WTC11 (cell line): ENCODE measurements around the gene MAP3K2. TPM values are rescaled to one million over a fixed set of nuclear protein-coding genes. Genes with fewer than 3 reads are reported as not detected.
A peak's percentile ranks its signal among the peaks of the same experiment; 100 is the strongest.

Experiments used
- ARID4B ChIP-seq: sonication (generic); formaldehyde crosslinking; IDR thresholded peaks from 2 replicates; pipeline ENCODE4 v1.8.0; 2023; ENCODE audit warnings: missing genetic modification reagents, mild to moderate bottlenecking, borderline replicate concordance
- ATF1 ChIP-seq: sonication (generic); formaldehyde crosslinking; IDR thresholded peaks from 2 replicates; pipeline ENCODE4 v1.8.1; 2023; ENCODE audit warnings: mild to moderate bottlenecking, moderate library complexity, missing genetic modification reagents
- CBFB ChIP-seq: sonication (generic); formaldehyde crosslinking; IDR thresholded peaks from 2 replicates; pipeline ENCODE4 v1.8.1; 2022; ENCODE audit warnings: mild to moderate bottlenecking, low read depth, missing genetic modification reagents
- ESRRA ChIP-seq: sonication (generic); formaldehyde crosslinking; IDR thresholded peaks from 2 replicates; pipeline ENCODE4 v1.8.1; 2022; ENCODE audit warnings: mild to moderate bottlenecking, missing genetic modification reagents, borderline replicate concordance
- FOXK1 ChIP-seq: sonication (generic); formaldehyde crosslinking; IDR thresholded peaks from 2 replicates; pipeline ENCODE4 v1.8.0; 2022; ENCODE audit warnings: mild to moderate bottlenecking, moderate library complexity, missing genetic modification reagents
- GABPB1 ChIP-seq: sonication (generic); formaldehyde crosslinking; IDR thresholded peaks from 2 replicates; pipeline ENCODE4 v1.8.1; 2023; ENCODE audit warnings: mild to moderate bottlenecking, missing genetic modification reagents
- GRHL2 ChIP-seq: fragments of 250-450 bp; sonication (Bioruptor Pico); IDR thresholded peaks from 2 replicates; pipeline ENCODE4 v1.8.0; 2022; ENCODE audit warnings: mild to moderate bottlenecking, moderate library complexity; ENCODE audit not compliant: insufficient replicate concordance, severe bottlenecking
- MLX ChIP-seq: sonication (generic); formaldehyde crosslinking; IDR thresholded peaks from 2 replicates; pipeline ENCODE4 v1.8.1; 2023; ENCODE audit warnings: mild to moderate bottlenecking, missing genetic modification reagents, moderate library complexity
- MXD4 ChIP-seq: fragments of 250-450 bp; sonication (Bioruptor Pico); IDR thresholded peaks from 2 replicates; pipeline ENCODE4 v1.8.0; 2021; ENCODE audit warnings: mild to moderate bottlenecking, moderate library complexity, borderline replicate concordance
- NFATC4 ChIP-seq: fragments of 250-450 bp; sonication (Bioruptor Pico); IDR thresholded peaks from 2 replicates; pipeline ENCODE4 v1.9.0; 2021; ENCODE audit warnings: mild to moderate bottlenecking
- NFE2L1 ChIP-seq: sonication (generic); formaldehyde crosslinking; IDR thresholded peaks from 2 replicates; pipeline ENCODE4 v1.8.1; 2023; ENCODE audit warnings: missing genetic modification reagents
- PREB ChIP-seq: sonication (generic); formaldehyde crosslinking; IDR thresholded peaks from 2 replicates; pipeline ENCODE4 v1.8.1; 2022; ENCODE audit warnings: mild to moderate bottlenecking, missing genetic modification reagents, moderate library complexity, borderline replicate concordance
- PRRX2 ChIP-seq: fragments of 250-450 bp; sonication (Bioruptor Pico); IDR thresholded peaks from 2 replicates; pipeline ENCODE4 v1.8.0; 2021; ENCODE audit warnings: mild to moderate bottlenecking
- RELA ChIP-seq: sonication (generic); formaldehyde crosslinking; IDR thresholded peaks from 2 replicates; pipeline ENCODE4 v1.8.1; 2022; ENCODE audit warnings: missing genetic modification reagents, mild to moderate bottlenecking, borderline replicate concordance
- TCF7 ChIP-seq: sonication (generic); formaldehyde crosslinking; IDR thresholded peaks from 2 replicates; pipeline ENCODE4 v1.8.0; 2022; ENCODE audit warnings: mild to moderate bottlenecking, low read depth, missing genetic modification reagents, moderate library complexity
- TEAD4 ChIP-seq: sonication (generic); formaldehyde crosslinking; IDR thresholded peaks from 2 replicates; pipeline ENCODE4 v1.8.0; 2022; ENCODE audit warnings: mild to moderate bottlenecking, missing genetic modification reagents
- ZNF396 ChIP-seq: fragments of 250-450 bp; sonication (Bioruptor Pico); IDR thresholded peaks from 2 replicates; pipeline ENCODE4 v1.8.0; 2021; ENCODE audit warnings: mild to moderate bottlenecking, moderate library complexity, borderline replicate concordance
- ZNF416 ChIP-seq: fragments of 250-450 bp; sonication (Bioruptor Pico); IDR thresholded peaks from 2 replicates; pipeline ENCODE4 v1.9.0; 2021; ENCODE audit warnings: mild to moderate bottlenecking, inconsistent platforms
- ZNF423 ChIP-seq: fragments of 250-450 bp; sonication (Bioruptor Pico); IDR thresholded peaks from 2 replicates; pipeline ENCODE4 v2.1.2; 2022; ENCODE audit warnings: mild to moderate bottlenecking, moderate library complexity
- ZNF512 ChIP-seq: sonication (generic); formaldehyde crosslinking; IDR thresholded peaks from 2 replicates; pipeline ENCODE4 v1.8.1; 2022; ENCODE audit warnings: missing genetic modification reagents, borderline replicate concordance
- ZSCAN18 ChIP-seq: fragments of 250-450 bp; sonication (Bioruptor Pico); IDR thresholded peaks from 2 replicates; pipeline ENCODE4 v2.1.2; 2022; ENCODE audit warnings: mild to moderate bottlenecking, moderate library complexity
- total RNA-seq: library from RNA; stranded (reverse); gene quantifications from 3 replicates; pipeline ENCODE4 v1.2.3, GENCODE V29; 2021
- TF ChIP-seq, protein P1 (sequence below): sonication (generic); formaldehyde crosslinking; IDR thresholded peaks from 2 replicates; pipeline ENCODE4 v1.8.1; 2022; ENCODE audit warnings: low read depth, missing genetic modification reagents, borderline replicate concordance
- TF ChIP-seq, protein P2 (sequence below): sonication (generic); formaldehyde crosslinking; IDR thresholded peaks from 2 replicates; pipeline ENCODE4 v1.8.1; 2023; ENCODE audit warnings: mild to moderate bottlenecking, missing genetic modification reagents, borderline replicate concordance

Gene MAP3K2
- total RNA-seq, 1 experiment from 2014 or later = 26.9 TPM

DNA sequence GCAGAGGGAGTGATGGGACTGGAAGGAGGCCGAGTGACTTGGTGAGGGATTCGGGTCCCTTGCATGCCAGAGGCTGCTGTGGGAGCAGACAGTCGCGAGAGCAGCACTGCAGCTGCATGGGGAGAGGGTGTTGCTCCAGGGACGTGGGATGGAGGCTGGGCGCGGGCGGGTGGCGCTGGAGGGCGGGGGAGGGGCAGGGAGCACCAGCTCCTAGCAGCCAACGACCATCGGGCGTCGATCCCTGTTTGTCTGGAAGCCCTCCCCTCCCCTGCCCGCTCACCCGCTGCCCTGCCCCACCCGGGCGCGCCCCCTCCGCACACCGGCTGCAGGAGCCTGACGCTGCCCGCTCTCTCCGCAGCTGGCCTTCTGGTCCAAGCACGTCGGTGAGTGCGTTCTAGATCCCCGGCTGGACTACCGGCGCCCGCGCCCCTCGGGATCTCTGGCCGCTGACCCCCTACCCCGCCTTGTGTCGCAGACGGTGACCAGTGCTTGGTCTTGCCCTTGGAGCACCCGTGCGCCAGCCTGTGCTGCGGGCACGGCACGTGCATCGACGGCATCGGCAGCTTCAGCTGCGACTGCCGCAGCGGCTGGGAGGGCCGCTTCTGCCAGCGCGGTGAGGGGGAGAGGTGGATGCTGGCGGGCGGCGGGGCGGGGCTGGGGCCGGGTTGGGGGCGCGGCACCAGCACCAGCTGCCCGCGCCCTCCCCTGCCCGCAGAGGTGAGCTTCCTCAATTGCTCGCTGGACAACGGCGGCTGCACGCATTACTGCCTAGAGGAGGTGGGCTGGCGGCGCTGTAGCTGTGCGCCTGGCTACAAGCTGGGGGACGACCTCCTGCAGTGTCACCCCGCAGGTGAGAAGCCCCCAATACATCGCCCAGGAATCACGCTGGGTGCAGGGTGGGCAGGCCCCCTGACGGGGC lies 35.0 kb upstream of the MAP3K2 start (continued):
- TF ChIP-seq FOXK1 (CRISPR knock-in tag) (0 out of 2 replicates have a peak, but pooled peaks have one; percentile 51), ESRRA (no peak), NFE2L1 (CRISPR knock-in tag) (no peak), TCF7 (no peak), PREB (no peak), ARID4B (no peak; the same call in 1 of the 2 replicates), ZNF423 (CRISPR knock-in tag) (no peak), ZNF512 (CRISPR knock-in tag) (no peak), CBFB (CRISPR knock-in tag) (peak; percentile 55; the same call in 1 of the 2 replicates), PRRX2 (CRISPR knock-in tag) (no peak), NFATC4 (CRISPR knock-in tag) (no peak), GRHL2 (no peak), ATF1 (CRISPR knock-in tag) (no peak), ZSCAN18 (no peak), GABPB1 (CRISPR knock-in tag) (no peak), ZNF416 (CRISPR knock-in tag) (no peak), MXD4 (CRISPR knock-in tag) (no peak), RELA (CRISPR knock-in tag) (0 out of 2 replicates have a peak, but pooled peaks have one; percentile 73), ZNF396 (CRISPR knock-in tag) (no peak), TEAD4 (CRISPR knock-in tag) (no peak), MLX (CRISPR knock-in tag) (no peak)
- TF ChIP-seq, protein P1, sequence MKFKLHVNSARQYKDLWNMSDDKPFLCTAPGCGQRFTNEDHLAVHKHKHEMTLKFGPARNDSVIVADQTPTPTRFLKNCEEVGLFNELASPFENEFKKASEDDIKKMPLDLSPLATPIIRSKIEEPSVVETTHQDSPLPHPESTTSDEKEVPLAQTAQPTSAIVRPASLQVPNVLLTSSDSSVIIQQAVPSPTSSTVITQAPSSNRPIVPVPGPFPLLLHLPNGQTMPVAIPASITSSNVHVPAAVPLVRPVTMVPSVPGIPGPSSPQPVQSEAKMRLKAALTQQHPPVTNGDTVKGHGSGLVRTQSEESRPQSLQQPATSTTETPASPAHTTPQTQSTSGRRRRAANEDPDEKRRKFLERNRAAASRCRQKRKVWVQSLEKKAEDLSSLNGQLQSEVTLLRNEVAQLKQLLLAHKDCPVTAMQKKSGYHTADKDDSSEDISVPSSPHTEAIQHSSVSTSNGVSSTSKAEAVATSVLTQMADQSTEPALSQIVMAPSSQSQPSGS (CRISPR knock-in tag) = no peak
- TF ChIP-seq, protein P2, sequence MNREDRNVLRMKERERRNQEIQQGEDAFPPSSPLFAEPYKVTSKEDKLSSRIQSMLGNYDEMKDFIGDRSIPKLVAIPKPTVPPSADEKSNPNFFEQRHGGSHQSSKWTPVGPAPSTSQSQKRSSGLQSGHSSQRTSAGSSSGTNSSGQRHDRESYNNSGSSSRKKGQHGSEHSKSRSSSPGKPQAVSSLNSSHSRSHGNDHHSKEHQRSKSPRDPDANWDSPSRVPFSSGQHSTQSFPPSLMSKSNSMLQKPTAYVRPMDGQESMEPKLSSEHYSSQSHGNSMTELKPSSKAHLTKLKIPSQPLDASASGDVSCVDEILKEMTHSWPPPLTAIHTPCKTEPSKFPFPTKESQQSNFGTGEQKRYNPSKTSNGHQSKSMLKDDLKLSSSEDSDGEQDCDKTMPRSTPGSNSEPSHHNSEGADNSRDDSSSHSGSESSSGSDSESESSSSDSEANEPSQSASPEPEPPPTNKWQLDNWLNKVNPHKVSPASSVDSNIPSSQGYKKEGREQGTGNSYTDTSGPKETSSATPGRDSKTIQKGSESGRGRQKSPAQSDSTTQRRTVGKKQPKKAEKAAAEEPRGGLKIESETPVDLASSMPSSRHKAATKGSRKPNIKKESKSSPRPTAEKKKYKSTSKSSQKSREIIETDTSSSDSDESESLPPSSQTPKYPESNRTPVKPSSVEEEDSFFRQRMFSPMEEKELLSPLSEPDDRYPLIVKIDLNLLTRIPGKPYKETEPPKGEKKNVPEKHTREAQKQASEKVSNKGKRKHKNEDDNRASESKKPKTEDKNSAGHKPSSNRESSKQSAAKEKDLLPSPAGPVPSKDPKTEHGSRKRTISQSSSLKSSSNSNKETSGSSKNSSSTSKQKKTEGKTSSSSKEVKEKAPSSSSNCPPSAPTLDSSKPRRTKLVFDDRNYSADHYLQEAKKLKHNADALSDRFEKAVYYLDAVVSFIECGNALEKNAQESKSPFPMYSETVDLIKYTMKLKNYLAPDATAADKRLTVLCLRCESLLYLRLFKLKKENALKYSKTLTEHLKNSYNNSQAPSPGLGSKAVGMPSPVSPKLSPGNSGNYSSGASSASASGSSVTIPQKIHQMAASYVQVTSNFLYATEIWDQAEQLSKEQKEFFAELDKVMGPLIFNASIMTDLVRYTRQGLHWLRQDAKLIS (CRISPR knock-in tag) = no peak
